M059J (cell line): ENCODE data around the gene TARS1. TPM values are rescaled to one million over a fixed set of nuclear protein-coding genes. Genes with fewer than 3 reads are reported as not detected.

Experiments
- DNase-seq: peaks from one replicate; pipeline ENCODE4 v3.0.0-alpha.2; 2012; ENCODE audit warnings: low read depth
- total RNA-seq: library from RNA; depleted of rRNA; stranded (reverse); fragments of >200 nt; shearing (Covaris generic); gene quantifications from 2 replicates; pipeline ENCODE4 v1.2.3, GENCODE V29; 2014

Gene TARS1
- total RNA-seq, 1 experiment from 2014 or later = 289 TPM

GRCh38 chr5:33439905-33440481 is 772 bp upstream of the TARS1 start:
- DNase-seq = no peak

GRCh38 chr5:33441241-33442177 is 744 bp downstream of the TARS1 start:
- DNase-seq = peak; percentile 46

GRCh38 chr5:33444542-33444941 is 3.8 kb downstream of the TARS1 start:
- no peak for DNase-seq

- DNase-seq = no peak
These were observed 5.0 kb downstream of the TARS1 start for GRCh38 chr5:33445798-33446197.

GRCh38 chr5:33448118-33448517 is 7.4 kb downstream of the TARS1 start:
- no peak for DNase-seq

GRCh38 chr5:33457126-33457525 is 16.4 kb downstream of the TARS1 start:
- no peak for DNase-seq

GRCh38 chr5:33457817-33458216 is 17.1 kb downstream of the TARS1 start:
- no peak for DNase-seq

- DNase-seq = no peak
These were observed 19.4 kb downstream of the TARS1 start for GRCh38 chr5:33460210-33460609.

GRCh38 chr5:33462456-33462855 is 21.7 kb downstream of the TARS1 start:
- DNase-seq = no peak

GRCh38 chr5:33465120-33465519 is 24.4 kb downstream of the TARS1 start:
- DNase-seq = no peak

GRCh38 chr5:33468775-33469435 is 28.1 kb downstream of the TARS1 start:
- no peak for DNase-seq

GRCh38 chr5:33470544-33470943 is 29.8 kb downstream of the TARS1 start:
- peak; percentile 27 for DNase-seq

GRCh38 chr5:33472805-33473409 is 32.1 kb downstream of the TARS1 start:
- no peak for DNase-seq

- no peak for DNase-seq
These were observed 33.2 kb downstream of the TARS1 start for GRCh38 chr5:33474004-33474403.

GRCh38 chr5:33474931-33475499 is 34.2 kb downstream of the TARS1 start:
- no peak for DNase-seq

- DNase-seq = no peak
These were observed 34.9 kb downstream of the TARS1 start for GRCh38 chr5:33475706-33476105.

GRCh38 chr5:33476992-33477391 is 36.2 kb downstream of the TARS1 start:
- peak; percentile 16 for DNase-seq

- DNase-seq = no peak
These were observed 37.1 kb downstream of the TARS1 start for GRCh38 chr5:33477816-33478215.

GRCh38 chr5:33479311-33479710 is 38.5 kb downstream of the TARS1 start:
- peak; percentile 16 for DNase-seq

GRCh38 chr5:33480876-33481275 is 40.1 kb downstream of the TARS1 start:
- no peak for DNase-seq

- DNase-seq = no peak
These were observed 41.6 kb downstream of the TARS1 start for GRCh38 chr5:33482335-33482734.

GRCh38 chr5:33487236-33487635 is 46.5 kb downstream of the TARS1 start:
- no peak for DNase-seq
